ENCODE data around the gene UBE2R2.

The UBE2R2 gene

GRCh38 chr9:33884856-33885701 is 68.1 kb downstream of the UBE2R2 start:
- DNase-seq (ENCODE audit: low spot score): no peak

DNA sequence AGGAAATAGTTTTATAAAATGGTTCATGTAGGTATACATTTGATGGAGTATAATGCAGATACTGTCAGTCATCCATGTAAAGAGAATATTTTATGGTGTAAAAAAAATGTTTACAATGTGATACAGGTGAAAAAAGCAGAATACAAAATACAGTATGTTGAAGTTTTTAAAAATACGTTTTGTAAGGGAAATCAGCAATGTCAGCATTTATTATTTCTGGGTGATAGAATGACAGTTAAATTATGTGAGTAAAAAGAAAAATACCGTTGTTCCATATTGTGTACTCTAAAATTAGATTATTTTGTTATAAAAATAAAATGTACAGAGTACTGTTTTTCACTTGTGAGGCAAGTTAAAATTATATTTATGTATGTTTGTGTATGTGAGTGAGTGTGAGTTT is 69.0 kb downstream of the UBE2R2 start:
- DNase-seq (ENCODE audit: low spot score): no peak

DNA sequence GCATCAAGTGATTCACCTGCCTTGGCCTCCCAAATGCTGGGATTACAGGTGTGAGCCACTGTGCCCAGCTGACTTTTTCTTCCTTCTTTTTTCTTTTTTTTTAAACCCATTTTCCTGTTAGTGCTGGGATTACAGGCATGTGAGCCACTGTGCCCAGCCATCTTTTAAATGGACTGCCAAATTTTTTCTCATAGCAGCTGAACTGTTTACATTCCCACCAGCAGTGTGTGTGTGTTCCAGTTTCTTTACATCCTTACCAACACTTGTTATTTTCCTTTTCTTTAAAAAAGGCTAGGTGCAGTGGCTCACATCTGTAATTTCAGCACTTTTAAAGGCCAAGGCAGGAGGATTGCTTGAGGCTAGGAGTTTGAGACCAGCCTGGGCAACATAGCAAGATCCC is 76.9 kb downstream of the UBE2R2 start:
- DNase-seq (ENCODE audit: low spot score): no peak

DNA sequence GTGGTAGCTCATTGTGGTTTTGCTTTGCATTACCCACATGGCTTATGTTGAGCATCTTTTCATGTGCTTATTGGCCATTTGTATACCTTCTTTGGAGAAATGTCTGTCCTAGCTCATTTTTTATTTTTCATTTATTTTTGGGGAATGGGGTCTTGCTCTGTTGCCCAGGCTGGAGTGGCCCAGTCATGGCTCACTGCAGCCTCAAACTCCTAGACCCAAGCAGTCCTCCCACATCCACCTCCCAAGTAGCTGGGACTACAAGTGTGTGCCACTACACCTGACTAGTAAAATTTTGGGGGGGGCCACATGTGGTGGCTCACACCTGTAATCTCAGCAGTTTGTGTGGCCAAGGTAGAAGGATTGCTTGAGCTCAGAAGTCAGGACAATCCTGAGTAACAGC is 77.4 kb downstream of the UBE2R2 start:
- DNase-seq (ENCODE audit: low spot score): no peak

DNA sequence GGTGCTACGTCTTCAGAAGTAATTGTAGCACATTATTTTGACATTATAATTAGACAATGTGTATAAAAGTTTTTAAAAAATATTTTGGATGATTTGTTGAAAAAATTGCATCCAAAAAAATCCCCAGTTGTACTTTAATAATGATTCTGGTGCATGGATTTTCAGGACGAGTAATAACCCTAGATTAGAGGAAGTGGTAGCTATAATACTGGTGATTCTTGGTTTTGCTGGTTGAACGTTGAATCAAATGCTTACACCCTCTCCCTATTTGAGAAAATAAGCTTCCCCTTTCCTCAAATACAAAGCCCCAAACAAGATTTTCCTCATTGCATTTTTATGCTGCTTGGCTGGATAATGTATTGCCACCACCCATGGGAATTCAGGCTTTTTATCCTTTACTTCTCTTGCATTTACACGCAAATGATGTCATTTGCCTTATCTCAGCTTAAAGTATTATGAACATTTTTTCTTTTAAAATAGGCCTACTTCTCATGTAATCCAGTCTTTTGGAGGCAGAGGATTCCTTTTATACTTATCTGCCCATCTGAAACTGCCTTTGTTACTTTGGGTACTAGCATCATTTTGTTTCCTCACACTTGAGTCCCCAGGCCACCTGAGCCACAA is 86.3 kb downstream of the UBE2R2 start:
- DNase-seq (ENCODE audit: low spot score): no peak

DNA sequence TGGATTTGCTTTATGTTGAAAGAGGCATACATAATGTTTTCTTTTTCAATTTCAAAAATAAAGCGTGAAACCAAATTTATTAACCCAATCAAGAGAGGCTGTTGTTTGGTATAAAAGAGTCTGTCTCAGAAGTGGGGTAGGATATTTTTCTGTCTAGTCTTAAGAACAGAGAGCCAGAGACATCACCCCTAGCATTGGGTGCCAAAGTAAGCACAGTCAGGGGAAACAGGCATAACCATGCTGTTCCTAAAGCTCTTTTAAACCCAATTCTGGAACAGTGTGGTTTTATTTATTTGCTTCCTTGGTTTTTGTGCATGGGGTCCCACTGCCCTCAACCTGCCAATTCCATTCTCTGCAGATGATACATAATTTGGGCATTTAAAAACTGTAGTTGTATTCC is 88.2 kb downstream of the UBE2R2 start:
- DNase-seq (ENCODE audit: low spot score): no peak

GRCh38 chr9:33906769-33907168 is 89.8 kb downstream of the UBE2R2 start:
- no peak for DNase-seq (ENCODE audit: low spot score)

GRCh38 chr9:33907347-33907746 is 90.4 kb downstream of the UBE2R2 start:
- no peak for DNase-seq (ENCODE audit: low spot score)

GRCh38 chr9:33908114-33908513 is 91.2 kb downstream of the UBE2R2 start:
- DNase-seq (ENCODE audit: low spot score): no peak

- no peak for DNase-seq (ENCODE audit: low spot score)
Observed at GRCh38 chr9:33908749-33909148, 91.8 kb downstream of the UBE2R2 start.

- DNase-seq (ENCODE audit: low spot score): no peak
Observed at GRCh38 chr9:33913541-33913940, 96.6 kb downstream of the UBE2R2 start.

DNA sequence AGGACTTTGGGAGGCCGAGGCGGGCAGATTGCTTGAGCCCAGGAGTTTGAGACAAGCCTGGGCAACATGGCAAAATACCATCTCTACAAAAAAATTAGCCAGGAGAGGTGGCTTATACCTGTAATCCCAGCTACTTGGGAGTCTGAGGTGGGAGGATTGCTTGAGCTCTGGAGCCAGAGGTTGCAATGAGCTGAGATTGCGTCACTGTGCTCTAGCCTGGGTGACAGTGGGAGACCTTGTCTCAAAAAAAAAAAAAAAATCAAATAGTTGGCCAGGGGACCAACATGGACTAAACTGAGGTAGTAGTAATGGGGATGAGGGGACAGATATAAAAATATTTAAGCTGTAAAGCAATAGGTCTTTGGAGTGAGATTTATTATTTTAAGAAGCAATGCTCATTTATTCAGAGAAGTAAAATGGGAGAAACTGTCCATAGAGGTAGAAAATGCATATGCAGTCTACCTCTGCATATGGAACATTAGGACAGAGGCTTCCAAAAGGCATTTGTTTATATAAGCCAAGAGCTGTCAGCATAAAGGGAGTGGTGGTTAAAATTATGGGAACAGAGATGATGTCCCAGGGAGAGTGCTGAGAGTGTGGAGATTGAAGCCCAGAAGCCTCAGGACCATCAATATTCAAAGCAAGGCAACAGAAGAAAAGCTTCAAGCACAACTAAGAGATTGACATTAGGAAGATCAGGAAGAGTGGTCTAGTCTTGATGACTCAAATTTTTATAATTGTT is 98.1 kb downstream of the UBE2R2 start:
- no peak for DNase-seq (ENCODE audit: low spot score)

GRCh38 chr9:33917036-33917435 is 100.1 kb downstream of the UBE2R2 start:
- DNase-seq (ENCODE audit: low spot score): no peak

DNA sequence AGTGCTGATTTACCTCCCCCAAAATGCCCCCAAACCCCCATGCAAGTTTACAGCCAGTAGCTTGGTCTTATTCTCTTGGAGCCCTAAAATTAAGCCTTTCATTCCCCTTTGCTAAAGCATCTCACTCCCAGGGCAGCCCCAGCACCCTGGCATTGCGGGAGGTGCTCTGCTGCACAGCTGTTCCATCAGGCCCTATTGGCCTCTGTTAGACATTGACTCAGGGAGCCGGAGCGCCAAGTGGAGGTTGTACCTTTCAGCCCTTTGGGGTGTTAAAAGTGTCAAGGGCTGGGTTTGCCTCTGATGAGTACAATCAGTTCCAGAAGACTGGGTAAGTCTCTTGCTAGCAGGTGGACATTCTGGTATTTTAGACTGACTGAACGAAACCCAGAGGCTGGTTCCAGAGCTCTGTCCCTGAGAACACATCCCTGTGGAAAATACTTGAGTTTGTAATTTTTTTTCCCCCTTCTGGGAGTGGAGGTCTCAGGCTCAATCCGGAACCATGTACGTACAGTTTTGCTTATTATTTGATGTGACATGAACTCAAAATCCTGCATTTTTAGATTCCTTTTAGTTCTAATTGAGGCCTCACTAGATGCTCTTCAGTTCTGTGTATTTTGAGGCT is 102.4 kb downstream of the UBE2R2 start:
- no peak for DNase-seq (ENCODE audit: low spot score)

GRCh38 chr9:33921967-33922895 is 105.3 kb downstream of the UBE2R2 start:
- DNase-seq (ENCODE audit: low spot score): no peak

GRCh38 chr9:33923079-33923478 is 106.1 kb downstream of the UBE2R2 start:
- DNase-seq (ENCODE audit: low spot score): no peak

- DNase-seq (ENCODE audit: low spot score): no peak
Observed at GRCh38 chr9:33923998-33924701, 107.2 kb downstream of the UBE2R2 start.

DNA sequence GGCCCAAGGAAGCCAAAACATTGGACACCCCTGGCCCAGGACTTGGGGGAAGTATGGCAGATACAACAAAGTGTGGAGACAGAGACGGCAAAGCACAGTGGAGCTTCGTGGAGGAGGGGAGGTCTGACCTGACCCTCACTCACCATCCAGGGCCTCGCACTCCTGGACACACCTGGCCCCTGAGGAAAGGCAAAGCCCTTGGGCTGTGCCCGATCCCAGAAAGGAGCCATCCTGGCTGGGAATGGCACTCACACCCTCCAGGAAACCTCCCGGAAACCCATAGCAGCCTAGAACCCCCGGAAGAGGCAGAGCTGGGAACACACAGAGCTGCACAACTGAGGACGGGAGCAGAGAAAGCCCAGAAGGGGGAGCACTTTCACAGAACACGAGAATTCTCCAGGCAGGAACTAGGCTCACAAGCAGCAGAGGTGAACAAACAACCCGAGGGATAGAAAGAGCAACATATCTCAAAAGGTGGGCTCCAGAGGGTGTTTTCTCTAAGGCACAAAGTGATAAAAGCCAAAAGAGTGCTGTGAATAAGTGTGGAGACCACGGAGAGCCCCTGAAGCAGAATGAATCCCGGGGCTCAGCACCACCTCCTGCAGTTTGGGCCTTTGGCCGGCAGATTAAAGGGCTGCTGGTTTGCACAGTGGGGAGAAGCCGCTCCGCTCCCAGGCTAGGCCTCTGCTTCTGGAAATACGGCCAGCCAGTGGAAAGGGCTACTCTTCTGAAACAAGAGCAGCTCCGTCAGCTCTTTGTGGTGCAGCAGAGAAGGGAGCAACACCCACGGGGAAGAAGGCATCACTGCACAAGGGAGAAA is 108.2 kb downstream of the UBE2R2 start:
- peak; percentile 27 for DNase-seq (ENCODE audit: low spot score)

DNA sequence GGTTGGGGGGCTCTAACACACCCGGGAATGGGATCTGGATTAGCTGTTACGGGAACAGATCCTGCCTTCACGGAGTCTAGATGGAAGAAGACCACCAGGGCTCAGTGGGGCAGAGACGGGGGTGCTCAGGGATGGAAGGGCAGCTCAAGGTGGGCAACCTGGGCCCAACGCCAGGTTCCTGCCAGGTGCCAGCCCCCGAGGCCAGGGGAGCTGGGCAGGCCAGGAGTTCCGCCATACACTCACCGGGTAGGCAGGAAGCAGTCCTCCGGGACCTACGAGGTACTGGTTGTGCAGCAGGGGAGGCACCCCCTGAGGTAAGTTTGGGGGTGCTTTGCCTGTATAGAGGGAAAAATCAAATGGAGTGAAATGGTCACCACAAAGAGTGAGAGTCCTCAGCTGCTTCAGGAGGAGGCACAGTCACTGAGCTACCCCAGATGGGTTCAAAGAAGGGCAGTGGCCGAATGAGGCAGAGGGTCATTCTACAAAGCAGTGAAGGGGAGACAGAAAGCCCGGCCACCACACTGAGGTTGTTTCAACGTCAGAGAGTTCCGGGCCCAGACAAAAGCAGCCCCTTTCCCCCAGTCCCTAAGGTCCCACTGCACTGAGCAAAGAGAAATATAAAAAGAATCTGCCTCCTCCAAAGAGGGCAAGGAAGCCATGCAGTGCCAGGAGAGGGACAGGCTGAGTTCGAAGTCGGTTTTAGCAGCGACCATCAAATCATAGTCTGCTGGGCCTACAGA is 110.0 kb downstream of the UBE2R2 start:
- no peak for DNase-seq (ENCODE audit: low spot score)

Data from SW480 (cell line).